Activated CD8-positive, alpha-beta T cell treated with anti-CD3 and anti-CD28 coated beads for 36 hours (primary cell): ENCODE data around the gene CCL21. TPM values are rescaled to one million over a fixed set of nuclear protein-coding genes. Genes with fewer than 3 reads are reported as not detected.

Source experiments
- ATAC-seq: fragments of 200-7000 bp; cut with Tn5 transposase; one replicate; pipeline ENCODE4 v1.10.0; 2021; ENCODE audit warnings: mild to moderate bottlenecking, moderate library complexity
- CTCF ChIA-PET: fragments of 350-600 bp; sonication (Branson Sonifier 250); formaldehyde crosslinking; loops from one replicate; lab custom pipeline; 2021; ENCODE audit warnings: antibody characterized with exemption; lab: Charles Lee
- POLR2A ChIA-PET: fragments of 350-600 bp; sonication (Branson Sonifier 250); formaldehyde crosslinking; loops from one replicate; lab custom pipeline; 2021; ENCODE audit warnings: antibody characterized with exemption; lab: Charles Lee
- DNase-seq: peaks from one replicate; pipeline ENCODE4 v3.0.0-alpha.2; 2020
- H3K27ac Mint-ChIP-seq: one replicate; pipeline ENCODE4 v1.8.0; 2021; ENCODE audit warnings: mild to moderate bottlenecking, mixed read lengths
- H3K27me3 Mint-ChIP-seq: one replicate; pipeline ENCODE4 v1.8.0; 2021; ENCODE audit warnings: mixed read lengths
- H3K36me3 Mint-ChIP-seq: one replicate; pipeline ENCODE4 v1.8.0; 2021; ENCODE audit warnings: low read depth, mixed read lengths
- H3K4me1 Mint-ChIP-seq: one replicate; pipeline ENCODE4 v1.8.0; 2021; ENCODE audit warnings: low read depth, mixed read lengths
- H3K4me3 Mint-ChIP-seq: one replicate; pipeline ENCODE4 v1.8.0; 2021; ENCODE audit warnings: mild to moderate bottlenecking, moderate library complexity, mixed read lengths
- H3K9me3 Mint-ChIP-seq: one replicate; pipeline ENCODE4 v1.8.0; 2021; ENCODE audit warnings: mixed read lengths
- CTCF ChIP-seq: fragments of 200-600 bp; IDR thresholded peaks from one replicate; pipeline ENCODE4 v1.8.0; 2022; ENCODE audit warnings: antibody characterized with exemption, mild to moderate bottlenecking
- intact Hi-C: fragments of 100-400 bp; cut with micrococcal nuclease; formaldehyde crosslinking; loops from one replicate; pipeline ENCODE4 v1.10.0; 2022
- total RNA-seq, 2 experiments: library from RNA; stranded (reverse); gene quantifications; one replicate each; pipeline ENCODE4 v1.2.3, GENCODE V29; 2021

Gene CCL21
- total RNA-seq, 2 experiments from 2014 or later, result not detected

- H3K27me3 Mint-ChIP-seq, result no peaks in the 10 kb centered on the region
- peaks cover 5% of the 10 kb centered on the region for H3K36me3 Mint-ChIP-seq
- H3K27ac Mint-ChIP-seq, result peak overlapping the region; percentile 23
- ChIA-PET POLR2A (interaction anchor here (0.9 to 1.5 kb wide), 4 partner anchors 10 to 381 kb away, joined by 3 to 4 read pairs (median 3); partner anchors contain the start of gene GALT), CTCF (interaction anchor here (1.1 to 6.5 kb wide), 7 partner anchors 10 to 236 kb away, joined by 3 to 54 read pairs (median 7); partner anchors contain the start of genes GALT and SIGMAR1)
- H3K4me1 Mint-ChIP-seq, result peaks cover 22% of the 10 kb centered on the region
- no peak for ATAC-seq
- no peaks in the 10 kb centered on the region for H3K9me3 Mint-ChIP-seq
- H3K4me3 Mint-ChIP-seq, result no peak overlapping the region
- no peak for TF ChIP-seq CTCF
- intact Hi-C loops, result no loop called here
- DNase-seq, result no peak
Observed at GRCh38 chr9:34663303-34663605, 46.7 kb downstream of the CCL21 start.

- H3K36me3 Mint-ChIP-seq, result peaks cover 5% of the 10 kb centered on the region
- no peak for ATAC-seq
- no peak for TF ChIP-seq CTCF
- intact Hi-C loops, result no loop called here
- peak within 1 kb of the TSS; percentile 23 for H3K27ac Mint-ChIP-seq
- POLR2A ChIA-PET, result interaction anchor here (0.9 to 5.7 kb wide), 5 partner anchors 10 to 382 kb away, joined by 3 to 34 read pairs (median 3); partner anchors contain the start of gene GALT
- H3K4me3 Mint-ChIP-seq, result no peak within 1 kb of the TSS
- no peak for DNase-seq
- no peaks in the 10 kb centered on the region for H3K27me3 Mint-ChIP-seq
- peaks cover 22% of the 10 kb centered on the region for H3K4me1 Mint-ChIP-seq
- CTCF ChIA-PET, result interaction anchor here (0.8 to 6.5 kb wide), 10 partner anchors 10 to 71 kb away, joined by 3 to 54 read pairs (median 6); partner anchors contain the start of genes GALT and SIGMAR1
- no peaks in the 10 kb centered on the region for H3K9me3 Mint-ChIP-seq
Observed at GRCh38 chr9:34662526-34663302, 47.2 kb downstream of the CCL21 start, which contains the start of gene CCL27. Gene CCL27, minus strand, starts transcription at chr9:34662657. Its CDS starts 24 bp downstream, at chr9:34662633.

- ChIA-PET POLR2A (interaction anchor here (2.1 to 5.7 kb wide), 2 partner anchors 9 to 12 kb away, joined by 8 to 34 read pairs; partner anchors contain the start of genes GALT and IL11RA), CTCF (interaction anchor here (1.1 to 6.5 kb wide), 4 partner anchors 13 to 57 kb away, joined by 4 to 47 read pairs (median 8); partner anchors contain the start of gene GALT)
- intact Hi-C loops, result no loop called here
- peaks cover 21% of the 10 kb centered on the region for H3K4me1 Mint-ChIP-seq
- H3K4me3 Mint-ChIP-seq, result no peak overlapping the region
- no peak for ATAC-seq
- no peak for TF ChIP-seq CTCF
- H3K27me3 Mint-ChIP-seq, result no peaks in the 10 kb centered on the region
- no peak overlapping the region for H3K27ac Mint-ChIP-seq
- H3K36me3 Mint-ChIP-seq, result peaks cover 5% of the 10 kb centered on the region
- H3K9me3 Mint-ChIP-seq, result no peaks in the 10 kb centered on the region
- peak; percentile 26 for DNase-seq
Observed at GRCh38 chr9:34659592-34660253, 50.2 kb downstream of the CCL21 start.

Other genes starting within 250 kb of the CCL21 start
- gene ENHO, start 187.1 kb downstream of the CCL21 start, total RNA-seq, result not detected
- not detected for gene CNTFR, start 120.4 kb downstream of the CCL21 start, total RNA-seq
- gene RPP25L, start 98.0 kb downstream of the CCL21 start, total RNA-seq, result 10 to 100 TPM; 37.9 to 38.7 TPM
- 10 to 100 TPM; 52.7 to 61.0 TPM for gene DCTN3, start 89.6 kb downstream of the CCL21 start, total RNA-seq
- gene ARID3C, start 81.1 kb downstream of the CCL21 start, total RNA-seq, result under 1 TPM; 0.29 to 0.32 TPM
- 10 to 100 TPM; 80.7 to 81.2 TPM for gene SIGMAR1, start 72.3 kb downstream of the CCL21 start, total RNA-seq
- gene GALT, start 63.5 kb downstream of the CCL21 start, total RNA-seq, result 10 to 100 TPM; 42.8 to 44.5 TPM
- 10 to 100 TPM; 17.4 to 20.7 TPM for gene IL11RA, start 58.0 kb downstream of the CCL21 start, total RNA-seq
- under 1 TPM in 1 of 2 experiments, not detected in 1; 0.43 TPM for gene CCL27, start 47.5 kb downstream of the CCL21 start, total RNA-seq
- gene CCL19, start 18.9 kb downstream of the CCL21 start, total RNA-seq, result not detected
- under 1 TPM in 1 of 2 experiments, not detected in 1; 0.11 TPM for gene PHF24, start 248.1 kb upstream of the CCL21 start, total RNA-seq